ENCODE results near the gene SUFU.

Gene SUFU

GRCh38 chr10:102595897-102596296, 92.1 kb downstream of the SUFU start:
- TF ChIP-seq POLR2A (IDR thresholded peaks at IDR 0.05; ENCODE audit: low read length) (no peak), GATA1 (IDR thresholded peaks at IDR 0.05; ENCODE audit: low read depth, low read length) (no peak)
- no peak for DNase-seq

- peak; percentile 56 to 65 for DNase-seq
- TF ChIP-seq POLR2A (IDR thresholded peaks at IDR 0.05; ENCODE audit: low read length) (no peak), GATA1 (IDR thresholded peaks at IDR 0.05; ENCODE audit: low read depth, low read length) (no peak)
These were observed 92.8 kb downstream of the SUFU start for GRCh38 chr10:102596506-102596971.

GRCh38 chr10:102597131-102597991, 93.6 kb downstream of the SUFU start:
- TF ChIP-seq GATA1 (IDR thresholded peaks at IDR 0.05; ENCODE audit: low read depth, low read length) = no peak
- no peak for TF ChIP-seq POLR2A (IDR thresholded peaks at IDR 0.05; ENCODE audit: low read length)
- DNase-seq = no peak

GRCh38 chr10:102598243-102598642, 94.5 kb downstream of the SUFU start:
- no peak for DNase-seq
- no peak for TF ChIP-seq POLR2A (IDR thresholded peaks at IDR 0.05; ENCODE audit: low read length)
- no peak for TF ChIP-seq GATA1 (IDR thresholded peaks at IDR 0.05; ENCODE audit: low read depth, low read length)

- DNase-seq = peak; percentile 90 to 96
- peak; percentile 87 for TF ChIP-seq GATA1 (IDR thresholded peaks at IDR 0.05; ENCODE audit: low read depth, low read length)
- TF ChIP-seq POLR2A (IDR thresholded peaks at IDR 0.05; ENCODE audit: low read length) = peak; percentile 21
These were observed 96.0 kb downstream of the SUFU start for GRCh38 chr10:102599565-102600327.

- no peak for DNase-seq
- TF ChIP-seq POLR2A (IDR thresholded peaks at IDR 0.05; ENCODE audit: low read length) = no peak
- no peak for TF ChIP-seq GATA1 (IDR thresholded peaks at IDR 0.05; ENCODE audit: low read depth, low read length)
These were observed 97.0 kb downstream of the SUFU start for GRCh38 chr10:102600816-102601215.

GRCh38 chr10:102601639-102602038, 97.9 kb downstream of the SUFU start:
- TF ChIP-seq GATA1 (IDR thresholded peaks at IDR 0.05; ENCODE audit: low read depth, low read length) (no peak), POLR2A (IDR thresholded peaks at IDR 0.05; ENCODE audit: low read length) (no peak)
- no peak for DNase-seq

- no peak for TF ChIP-seq POLR2A (IDR thresholded peaks at IDR 0.05; ENCODE audit: low read length)
- no peak for TF ChIP-seq GATA1 (IDR thresholded peaks at IDR 0.05; ENCODE audit: low read depth, low read length)
These were observed 98.7 kb downstream of the SUFU start for GRCh38 chr10:102602272-102603045.

GRCh38 chr10:102603946-102604345, 100.2 kb downstream of the SUFU start:
- DNase-seq = no peak
- TF ChIP-seq POLR2A (IDR thresholded peaks at IDR 0.05; ENCODE audit: low read length) = no peak
- TF ChIP-seq GATA1 (IDR thresholded peaks at IDR 0.05; ENCODE audit: low read depth, low read length) = no peak

More at GRCh38 chr10:102602272-102603045, 98.7 kb downstream of the SUFU start:
- DNase-seq = no peak

- TF ChIP-seq POLR2A (IDR thresholded peaks at IDR 0.05; ENCODE audit: low read length) (no peak), GATA1 (IDR thresholded peaks at IDR 0.05; ENCODE audit: low read depth, low read length) (no peak)
- no peak for DNase-seq
These were observed 100.7 kb downstream of the SUFU start for GRCh38 chr10:102604439-102604841.

GRCh38 chr10:102605712-102606111, 101.9 kb downstream of the SUFU start:
- DNase-seq = no peak

GRCh38 chr10:102608487-102608886, 104.7 kb downstream of the SUFU start:
- TF ChIP-seq GATA1 (IDR thresholded peaks at IDR 0.05; ENCODE audit: low read depth, low read length) = no peak
- no peak for TF ChIP-seq POLR2A (IDR thresholded peaks at IDR 0.05; ENCODE audit: low read length)
- no peak for DNase-seq

More at GRCh38 chr10:102605712-102606111, 101.9 kb downstream of the SUFU start:
- no peak for TF ChIP-seq GATA1 (IDR thresholded peaks at IDR 0.05; ENCODE audit: low read depth, low read length)
- no peak for TF ChIP-seq POLR2A (IDR thresholded peaks at IDR 0.05; ENCODE audit: low read length)

- TF ChIP-seq GATA1 (IDR thresholded peaks at IDR 0.05; ENCODE audit: low read depth, low read length) (no peak), POLR2A (IDR thresholded peaks at IDR 0.05; ENCODE audit: low read length) (no peak)
- no peak for DNase-seq
These were observed 106.7 kb downstream of the SUFU start for GRCh38 chr10:102610441-102610887.

Measured in erythroblast (primary cell).